Measurements from ENCODE around the gene SOST.

- TF ChIP-seq CHD2 (IDR thresholded peaks at IDR 0.05; ENCODE audit: low read length, partially characterized antibody) (no peak), ESRRA (IDR thresholded peaks at IDR 0.05; ENCODE audit: borderline replicate concordance, low read length) (no peak), POLR2A (IDR thresholded peaks at IDR 0.05; ENCODE audit: low read length) (no peak), EP300 (IDR thresholded peaks at IDR 0.05) (no peak), RAD21 (conservative IDR thresholded peaks at IDR 0.05 in 1 of 2, IDR thresholded peaks at IDR 0.05 in 1 of 2) (peak in 1 of 2 experiments; percentile 37; a peak in 1 of 5 replicates), MAX (IDR thresholded peaks at IDR 0.05) (no peak), ZFP36 (IDR thresholded peaks at IDR 0.05; ENCODE audit: borderline replicate concordance, partially characterized antibody) (no peak), HMGXB4 (CRISPR knock-in tag; IDR thresholded peaks at IDR 0.05; ENCODE audit: borderline replicate concordance) (no peak), SMC3 (IDR thresholded peaks at IDR 0.05) (no peak), JUN (IDR thresholded peaks at IDR 0.05) (no peak), MAZ (IDR thresholded peaks at IDR 0.05; ENCODE audit: borderline replicate concordance, low read depth, low read length) (no peak), JUNB (IDR thresholded peaks at IDR 0.05) (no peak)
- TF ChIP-seq, protein P1, sequence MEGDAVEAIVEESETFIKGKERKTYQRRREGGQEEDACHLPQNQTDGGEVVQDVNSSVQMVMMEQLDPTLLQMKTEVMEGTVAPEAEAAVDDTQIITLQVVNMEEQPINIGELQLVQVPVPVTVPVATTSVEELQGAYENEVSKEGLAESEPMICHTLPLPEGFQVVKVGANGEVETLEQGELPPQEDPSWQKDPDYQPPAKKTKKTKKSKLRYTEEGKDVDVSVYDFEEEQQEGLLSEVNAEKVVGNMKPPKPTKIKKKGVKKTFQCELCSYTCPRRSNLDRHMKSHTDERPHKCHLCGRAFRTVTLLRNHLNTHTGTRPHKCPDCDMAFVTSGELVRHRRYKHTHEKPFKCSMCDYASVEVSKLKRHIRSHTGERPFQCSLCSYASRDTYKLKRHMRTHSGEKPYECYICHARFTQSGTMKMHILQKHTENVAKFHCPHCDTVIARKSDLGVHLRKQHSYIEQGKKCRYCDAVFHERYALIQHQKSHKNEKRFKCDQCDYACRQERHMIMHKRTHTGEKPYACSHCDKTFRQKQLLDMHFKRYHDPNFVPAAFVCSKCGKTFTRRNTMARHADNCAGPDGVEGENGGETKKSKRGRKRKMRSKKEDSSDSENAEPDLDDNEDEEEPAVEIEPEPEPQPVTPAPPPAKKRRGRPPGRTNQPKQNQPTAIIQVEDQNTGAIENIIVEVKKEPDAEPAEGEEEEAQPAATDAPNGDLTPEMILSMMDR (IDR thresholded peaks at IDR 0.05) = no peak
- TF ChIP-seq, protein P2, sequence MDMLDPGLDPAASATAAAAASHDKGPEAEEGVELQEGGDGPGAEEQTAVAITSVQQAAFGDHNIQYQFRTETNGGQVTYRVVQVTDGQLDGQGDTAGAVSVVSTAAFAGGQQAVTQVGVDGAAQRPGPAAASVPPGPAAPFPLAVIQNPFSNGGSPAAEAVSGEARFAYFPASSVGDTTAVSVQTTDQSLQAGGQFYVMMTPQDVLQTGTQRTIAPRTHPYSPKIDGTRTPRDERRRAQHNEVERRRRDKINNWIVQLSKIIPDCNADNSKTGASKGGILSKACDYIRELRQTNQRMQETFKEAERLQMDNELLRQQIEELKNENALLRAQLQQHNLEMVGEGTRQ (IDR thresholded peaks at IDR 0.05) = no peak
These were observed 31.8 kb upstream of the SOST start for GRCh38 chr17:43790311-43790940.
